ENCODE data around the gene CAMK1D. TPM values are rescaled to one million over a fixed set of nuclear protein-coding genes. Genes with fewer than 3 reads are reported as not detected.

CAMK1D gene
- total RNA-seq, 4 donors from 2014 or later, result 13.5 to 21.4 (median 15.7) TPM

DNA sequence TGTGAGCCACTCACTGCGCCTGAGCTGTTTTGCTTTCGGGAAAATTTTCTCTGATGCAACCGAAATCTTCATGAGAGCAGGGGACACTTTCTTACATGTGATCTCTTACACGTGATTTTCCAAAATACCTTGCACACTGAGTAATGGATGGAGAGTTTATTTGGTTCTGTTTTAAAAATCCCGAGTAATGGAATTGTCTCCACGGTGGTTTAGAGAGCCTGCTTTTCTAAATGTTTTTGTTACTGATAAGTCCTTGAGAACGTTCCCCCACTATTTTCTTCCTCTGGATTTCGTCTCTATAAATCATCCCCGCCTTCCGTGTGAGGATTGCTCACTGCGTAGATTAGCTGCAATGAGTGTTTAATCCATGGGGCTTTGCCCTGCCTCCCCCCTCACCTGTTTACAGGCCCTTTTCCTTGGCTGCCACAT, 25.7 kb downstream of the CAMK1D start:
- Histone ChIP-seq H3K27me3 (no peaks in the 10 kb centered on the region), H3K4me3 (no peak overlapping the region), H3K27ac (peak overlapping the region in 1 of 4 donors; percentile 47), H3K4me1 (peaks cover 0 to 14% (median 3%) of the 10 kb centered on the region in 4 donors), H3K9me3 (no peaks in the 10 kb centered on the region), H3K36me3 (no peaks in the 10 kb centered on the region)
- TF ChIP-seq EP300 (IDR thresholded peaks at IDR 0.05; ENCODE audit: low read depth) (no peak), POLR2AphosphoS5 (IDR thresholded peaks at IDR 0.05) (no peak), POLR2A (IDR thresholded peaks at IDR 0.05) (no peak)
- TF ChIP-seq, protein P1, sequence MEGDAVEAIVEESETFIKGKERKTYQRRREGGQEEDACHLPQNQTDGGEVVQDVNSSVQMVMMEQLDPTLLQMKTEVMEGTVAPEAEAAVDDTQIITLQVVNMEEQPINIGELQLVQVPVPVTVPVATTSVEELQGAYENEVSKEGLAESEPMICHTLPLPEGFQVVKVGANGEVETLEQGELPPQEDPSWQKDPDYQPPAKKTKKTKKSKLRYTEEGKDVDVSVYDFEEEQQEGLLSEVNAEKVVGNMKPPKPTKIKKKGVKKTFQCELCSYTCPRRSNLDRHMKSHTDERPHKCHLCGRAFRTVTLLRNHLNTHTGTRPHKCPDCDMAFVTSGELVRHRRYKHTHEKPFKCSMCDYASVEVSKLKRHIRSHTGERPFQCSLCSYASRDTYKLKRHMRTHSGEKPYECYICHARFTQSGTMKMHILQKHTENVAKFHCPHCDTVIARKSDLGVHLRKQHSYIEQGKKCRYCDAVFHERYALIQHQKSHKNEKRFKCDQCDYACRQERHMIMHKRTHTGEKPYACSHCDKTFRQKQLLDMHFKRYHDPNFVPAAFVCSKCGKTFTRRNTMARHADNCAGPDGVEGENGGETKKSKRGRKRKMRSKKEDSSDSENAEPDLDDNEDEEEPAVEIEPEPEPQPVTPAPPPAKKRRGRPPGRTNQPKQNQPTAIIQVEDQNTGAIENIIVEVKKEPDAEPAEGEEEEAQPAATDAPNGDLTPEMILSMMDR (IDR thresholded peaks at IDR 0.05), result no peak
- 68 to 71% methylated on average over 4 to 11 of the region's 11 CpGs for WGBS, 2 donors (ENCODE audit: low coverage in 1 of 2)
- in situ Hi-C loops (cut with MboI; ENCODE audit: low pct_ligation_motif_present in 1 of 4, low pct_unique_long_range_greater_than_20kb in 1 of 4, low sequenced_read_pairs in 3 of 4), result no loop called here
- no peak for DNase-seq
- intact Hi-C loops (cut with DNase I; ENCODE audit: low total_unique reads), result no loop called here

DNA sequence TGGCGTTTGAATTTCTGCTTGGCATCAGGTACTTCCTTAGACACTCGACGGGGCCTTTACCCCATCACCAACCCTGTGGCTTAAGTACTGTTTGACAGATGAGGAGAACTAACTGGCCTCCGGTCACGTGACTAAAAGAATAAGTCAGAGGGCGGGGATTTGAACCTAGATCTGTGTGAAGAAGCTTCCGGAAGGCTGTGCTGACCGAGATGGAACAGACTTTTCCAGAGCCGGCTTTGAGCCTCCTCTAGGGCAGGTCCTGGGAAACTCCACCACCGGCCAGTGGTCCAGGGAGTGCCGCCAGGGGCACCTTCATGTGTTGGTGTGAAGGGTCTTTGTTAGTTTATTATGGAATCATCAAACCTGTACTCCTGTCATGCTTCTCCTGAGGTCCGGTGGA, 26.9 kb downstream of the CAMK1D start:
- H3K27ac ChIP-seq, result no peak overlapping the region
- intact Hi-C loops (cut with DNase I; ENCODE audit: low total_unique reads), result no loop called here
- DNase-seq, result no peak
- no peaks in the 10 kb centered on the region for H3K9me3 ChIP-seq
- in situ Hi-C loops (cut with MboI; ENCODE audit: low pct_ligation_motif_present in 1 of 4, low pct_unique_long_range_greater_than_20kb in 1 of 4, low sequenced_read_pairs in 3 of 4), result no loop called here
- peaks cover 0 to 17% (median 3%) of the 10 kb centered on the region in 4 donors for H3K4me1 ChIP-seq
- H3K36me3 ChIP-seq, result no peaks in the 10 kb centered on the region
- WGBS, 2 donors (ENCODE audit: low coverage in 1 of 2), result 90 to 97% methylated on average over 6 to 12 of the region's 12 CpGs
- H3K4me3 ChIP-seq, result no peak overlapping the region
- TF ChIP-seq POLR2AphosphoS5 (IDR thresholded peaks at IDR 0.05) (no peak), EP300 (IDR thresholded peaks at IDR 0.05; ENCODE audit: low read depth) (no peak)
- TF ChIP-seq, protein P1 (IDR thresholded peaks at IDR 0.05), result no peak
- H3K27me3 ChIP-seq, result no peaks in the 10 kb centered on the region

DNA sequence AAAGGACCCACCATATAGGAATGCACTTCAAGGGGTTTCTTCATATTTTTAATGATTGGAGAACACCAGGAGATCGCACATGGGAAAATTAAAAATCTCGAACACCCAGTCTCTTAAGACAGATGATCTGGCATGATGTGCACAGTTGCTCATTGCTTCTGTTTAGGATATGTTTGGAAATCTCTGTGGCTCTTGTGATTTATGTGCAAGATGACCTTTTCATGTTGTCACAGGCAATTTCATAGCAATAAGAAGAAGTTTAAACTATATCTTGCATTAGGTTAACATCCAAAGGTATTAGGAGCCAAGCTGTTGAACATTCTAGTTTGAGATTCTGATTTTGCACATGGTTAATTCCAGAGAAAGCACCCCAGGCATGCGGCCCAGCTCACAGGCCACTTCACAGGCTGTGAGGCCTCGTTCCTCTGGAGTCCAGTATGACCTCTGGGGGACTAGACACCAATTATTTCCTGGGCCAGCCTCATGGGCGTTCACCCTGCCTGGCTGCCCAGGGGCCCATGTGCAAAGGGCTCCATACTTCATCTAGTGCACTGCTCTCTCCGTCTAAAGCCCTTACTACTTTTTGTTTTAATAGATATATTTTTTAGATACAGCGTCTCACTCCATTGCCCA, 28.4 kb downstream of the CAMK1D start:
- intact Hi-C loops (cut with DNase I; ENCODE audit: low total_unique reads) (no loop called here), in situ Hi-C loops (cut with MboI; ENCODE audit: low pct_ligation_motif_present in 1 of 4, low pct_unique_long_range_greater_than_20kb in 1 of 4, low sequenced_read_pairs in 3 of 4) (no loop called here)
- H3K36me3 ChIP-seq, result no peaks in the 10 kb centered on the region
- H3K4me1 ChIP-seq, result peaks cover 0 to 17% (median 3%) of the 10 kb centered on the region in 4 donors
- TF ChIP-seq POLR2AphosphoS5 (IDR thresholded peaks at IDR 0.05) (no peak), POLR2A (IDR thresholded peaks at IDR 0.05) (no peak), EP300 (IDR thresholded peaks at IDR 0.05; ENCODE audit: low read depth) (no peak)
- TF ChIP-seq, protein P1 (IDR thresholded peaks at IDR 0.05), result no peak
- no peaks in the 10 kb centered on the region for H3K27me3 ChIP-seq
- H3K4me3 ChIP-seq, result no peak overlapping the region
- no peaks in the 10 kb centered on the region for H3K9me3 ChIP-seq
- 76 to 79% methylated on average over 5 to 7 of the region's 7 CpGs for WGBS, 2 donors (ENCODE audit: low coverage in 1 of 2)
- peak overlapping the region in 1 of 4 donors; percentile 30 for H3K27ac ChIP-seq
- DNase-seq, result no peak

DNA sequence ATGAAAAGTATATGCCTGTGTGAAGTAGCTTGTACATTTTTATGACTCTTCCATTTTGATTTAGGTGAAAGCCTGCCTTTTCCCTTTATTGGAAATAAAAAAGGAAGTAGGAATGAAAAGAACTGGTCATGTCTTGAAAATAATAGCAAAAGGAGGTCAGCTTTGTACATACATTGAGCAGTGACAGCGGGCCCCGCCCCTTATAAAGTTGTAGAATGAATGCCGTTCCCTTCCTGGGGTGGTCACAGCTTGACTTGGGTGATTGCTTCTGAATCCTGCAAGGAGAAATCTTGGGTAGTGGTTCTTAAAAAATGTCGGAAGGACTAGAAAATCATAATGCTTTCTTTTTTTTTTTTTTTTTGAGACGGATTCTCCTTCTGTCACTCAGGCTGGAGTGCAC, 31.7 kb downstream of the CAMK1D start:
- TF ChIP-seq POLR2AphosphoS5 (IDR thresholded peaks at IDR 0.05) (no peak), EP300 (IDR thresholded peaks at IDR 0.05; ENCODE audit: low read depth) (no peak), POLR2A (IDR thresholded peaks at IDR 0.05) (no peak)
- TF ChIP-seq, protein P1 (IDR thresholded peaks at IDR 0.05), result no peak
- no peaks in the 10 kb centered on the region for H3K36me3 ChIP-seq
- intact Hi-C loops (cut with DNase I; ENCODE audit: low total_unique reads) (no loop called here), in situ Hi-C loops (cut with MboI; ENCODE audit: low pct_ligation_motif_present in 1 of 4, low pct_unique_long_range_greater_than_20kb in 1 of 4, low sequenced_read_pairs in 3 of 4) (no loop called here)
- H3K27me3 ChIP-seq, result no peaks in the 10 kb centered on the region
- peaks cover 0 to 13% (median 3%) of the 10 kb centered on the region in 4 donors for H3K4me1 ChIP-seq
- no peak for DNase-seq
- H3K27ac ChIP-seq, result no peak overlapping the region
- WGBS, 2 donors (ENCODE audit: low coverage in 1 of 2), result 84% methylated on average over 5 of the region's 5 CpGs; no CpG with 5 or more reads in 1 of the 2 donors
- no peaks in the 10 kb centered on the region for H3K9me3 ChIP-seq
- no peak overlapping the region for H3K4me3 ChIP-seq
